AG04450 (cell line): Measurements from ENCODE around the gene KIF22. TPM values are rescaled to one million over a fixed set of nuclear protein-coding genes. Genes with fewer than 3 reads are reported as not detected.
"Not testable (repeated sequence)": the region's sequence is repeated elsewhere in the genome, so short reads cannot be mapped to it uniquely, and the experiment has no call there.

Source experiments
- CTCF ChIA-PET: fragments of 300-600, 350-600 bp; formaldehyde crosslinking; extraction: SDS; loops from one replicate; lab custom pipeline; 2022; ENCODE audit warnings: antibody characterized with exemption, inconsistent platforms; lab: Charles Lee
- POLR2A ChIA-PET: fragments of 350-600 bp; formaldehyde crosslinking; extraction: SDS; loops from one replicate; lab custom pipeline; 2021; ENCODE audit warnings: antibody characterized with exemption, inconsistent platforms; lab: Yijun Ruan, JAX
- DNase-seq: peaks from one replicate; pipeline ENCODE4 v3.0.0-alpha.2; 2011; ENCODE audit warnings: low read depth, low spot score
- H3K27ac ChIP-seq: one replicate; pipeline ENCODE4 v1.5.1; 2012; ENCODE audit warnings: low read depth, low read length, control low read depth
- H3K27me3 ChIP-seq: one replicate; pipeline ENCODE4 v1.6.0; 2012; ENCODE audit warnings: low read length; ENCODE audit not compliant: control insufficient read depth, insufficient read depth
- H3K4me3 ChIP-seq: 2 replicates; pipeline ENCODE4 v1.5.1; 2011; ENCODE audit warnings: mild to moderate bottlenecking, low read depth, low read length, control low read depth
- H3K9me3 ChIP-seq: 2 replicates; pipeline ENCODE4 v1.5.1; 2012; ENCODE audit warnings: low read length; ENCODE audit not compliant: control insufficient read depth, insufficient read depth
- CTCF ChIP-seq: IDR thresholded peaks from 2 replicates; pipeline ENCODE4 v1.5.1; 2011; ENCODE audit warnings: low read depth, low read length, control low read depth, inconsistent platforms
- polyA plus RNA-seq: library from polyadenylated mRNA; depleted of rRNA; stranded (reverse); fragments of >200 nt; gene quantifications from 2 replicates; pipeline ENCODE4 v1.2.3, GENCODE V29; 2011

Gene KIF22
- polyA plus RNA-seq, 1 experiment: 14.1 TPM

DNA sequence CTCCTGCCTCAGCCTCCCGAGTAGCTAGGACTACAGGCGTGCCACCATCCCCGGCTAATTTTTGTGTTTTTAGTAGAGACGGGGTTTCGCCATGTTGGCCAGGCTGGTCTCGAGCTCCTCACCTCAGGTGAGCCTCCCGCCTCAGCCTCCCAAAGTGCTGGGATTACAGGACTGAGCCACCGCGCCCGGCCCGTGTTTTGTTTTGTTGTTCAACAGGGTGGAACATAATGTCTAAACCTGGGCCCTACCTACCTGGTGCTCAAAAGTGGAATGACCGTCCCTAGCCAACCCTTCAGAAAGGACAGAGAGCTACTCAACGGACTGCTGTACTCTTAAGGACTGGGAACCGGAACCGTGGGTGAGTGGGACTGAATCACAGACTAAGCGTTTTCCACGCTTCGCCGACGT is 772 bp upstream of the KIF22 start:
- Histone ChIP-seq H3K27me3 (no peaks in the 10 kb centered on the region), H3K9me3 (no peaks in the 10 kb centered on the region; the same call in 1 of the 2 replicates), H3K27ac (peak overlapping the region; percentile 57), H3K4me3 (peak overlapping the region; percentile 68)
- DNase-seq: no peak
- CTCF ChIA-PET: interaction anchor here (0.5 to 2.1 kb wide), 10 partner anchors 11 to 247 kb away, joined by 3 to 11 read pairs (median 4); partner anchors contain the start of genes ASPHD1 and ZG16
- POLR2A ChIA-PET: interaction anchor here (0.6 to 1.2 kb wide), 7 partner anchors 20 to 810 kb away, joined by 3 to 7 read pairs (median 4); partner anchors contain the start of genes PAGR1 and PRRT2
- TF ChIP-seq CTCF: no peak

DNA sequence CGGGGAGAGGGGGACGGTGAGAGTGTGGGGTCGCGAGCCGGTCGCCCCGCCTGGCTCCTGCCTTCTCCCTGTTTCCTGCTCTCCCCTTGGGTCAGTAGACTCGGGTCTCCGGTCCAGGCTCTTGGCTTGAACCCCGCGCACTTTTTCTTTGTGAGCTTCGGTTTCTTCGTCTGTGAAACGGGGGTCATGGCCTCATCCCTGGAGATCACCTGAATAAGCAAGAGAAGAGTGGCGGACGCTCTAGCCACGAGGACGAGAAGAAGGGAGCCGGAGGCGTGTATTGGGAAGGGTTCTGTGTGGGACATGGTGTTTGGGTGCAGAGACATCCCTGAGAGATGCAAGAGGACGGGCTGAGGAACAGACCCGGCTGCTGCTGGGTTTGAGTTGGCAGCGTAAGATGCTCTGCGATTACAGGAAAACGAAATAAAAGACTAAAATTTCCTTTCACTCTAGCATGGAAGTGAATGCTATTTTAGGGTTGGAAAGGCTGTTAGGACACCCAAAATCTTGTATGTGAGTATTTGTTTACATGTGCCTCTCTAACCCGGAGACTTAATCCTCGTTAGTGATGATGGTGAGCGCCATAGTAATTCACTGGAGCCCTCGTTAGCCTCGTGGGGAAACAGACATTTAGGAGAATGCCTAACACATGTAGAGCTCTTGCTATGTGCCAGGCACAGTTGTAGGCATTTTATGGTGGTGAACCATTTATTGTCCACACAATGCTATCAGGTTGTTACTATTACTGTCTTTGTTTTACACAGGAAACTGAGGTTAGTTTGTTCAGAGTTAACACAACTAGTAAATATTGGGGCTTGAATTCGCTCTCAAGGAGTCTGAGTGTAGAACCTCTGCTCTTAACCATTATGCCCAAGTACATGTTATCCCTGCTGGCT is 646 bp downstream of the KIF22 start:
- no peak overlapping the region for H3K27ac ChIP-seq
- no peaks in the 10 kb centered on the region; the same call in 1 of the 2 replicates for H3K9me3 ChIP-seq
- CTCF ChIA-PET: interaction anchor here (0.6 to 2.1 kb wide), 7 partner anchors 13 to 118 kb away, joined by 3 to 11 read pairs (median 3); partner anchors contain the start of genes ASPHD1 and ZG16
- POLR2A ChIA-PET: interaction anchor here (1.2 kb wide), 1 partner anchor 25 kb away, joined by 7 read pairs; the partner anchor contains the start of gene PAGR1
- TF ChIP-seq CTCF: no peak
- DNase-seq: no peak
- peak overlapping the region; percentile 88 for H3K4me3 ChIP-seq
- no peaks in the 10 kb centered on the region for H3K27me3 ChIP-seq

- no peaks in the 10 kb centered on the region; the same call in 1 of the 2 replicates for H3K9me3 ChIP-seq
- H3K4me3 ChIP-seq: peak overlapping the region; percentile 88
- no peak for TF ChIP-seq CTCF
- no peak for DNase-seq
- ChIA-PET POLR2A (no interaction called here), CTCF (interaction anchor here (1.2 kb wide), 1 partner anchor 57 kb away, joined by 5 read pairs; no protein-coding TSS in a partner anchor)
- H3K27me3 ChIP-seq: no peaks in the 10 kb centered on the region
- H3K27ac ChIP-seq: no peak overlapping the region
These were observed 1.6 kb downstream of the KIF22 start for GRCh38 chr16:29791845-29792807.

DNA sequence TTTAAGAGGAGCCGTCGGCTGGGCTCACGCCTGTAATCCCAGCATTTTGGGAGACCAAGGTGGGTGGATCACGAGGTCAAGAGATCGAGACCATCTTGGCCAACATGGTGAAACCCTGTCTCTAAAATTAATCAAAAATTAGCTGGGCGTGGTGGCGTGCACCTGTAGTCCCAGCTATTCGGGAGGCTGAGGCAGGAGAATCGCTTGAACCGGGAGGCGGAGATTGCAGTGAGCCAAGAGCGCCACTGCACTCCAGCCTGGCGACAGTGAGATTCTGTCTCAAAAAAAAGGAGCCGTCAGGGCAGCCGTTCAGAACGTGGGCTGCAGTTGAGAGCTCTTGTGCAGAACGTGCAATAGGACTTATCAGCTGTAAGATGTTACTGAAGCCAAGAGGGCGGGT is 2.6 kb downstream of the KIF22 start:
- POLR2A ChIA-PET, H3K27me3 ChIP-seq, H3K27ac ChIP-seq, H3K4me3 ChIP-seq, DNase-seq, H3K9me3 ChIP-seq: not testable (repeated sequence)
- CTCF ChIA-PET: interaction anchor here (1.2 to 1.5 kb wide), 2 partner anchors 8 to 56 kb away, joined by 5 to 9 read pairs; no protein-coding TSS in a partner anchor

- no peaks in the 10 kb centered on the region; the same call in 1 of the 2 replicates for H3K9me3 ChIP-seq
- no peak for TF ChIP-seq CTCF
- H3K27me3 ChIP-seq: no peaks in the 10 kb centered on the region
- CTCF ChIA-PET: interaction anchor here (1.5 kb wide), 1 partner anchor 10 kb away, joined by 9 read pairs; no protein-coding TSS in a partner anchor
- no peak overlapping the region for H3K4me3 ChIP-seq
- POLR2A ChIA-PET: no interaction called here
- DNase-seq: no peak
- H3K27ac ChIP-seq: no peak overlapping the region
These were observed 3.7 kb downstream of the KIF22 start for GRCh38 chr16:29794231-29794710.
